Mesothelial cell of epicardium (in vitro differentiated cells): ENCODE data around the gene KCNH8. TPM values are rescaled to one million over a fixed set of nuclear protein-coding genes. Genes with fewer than 3 reads are reported as not detected.

Source experiments
- DNase-seq, 2 experiments: peaks; one replicate each; pipeline ENCODE4 v3.0.0; 2021; ENCODE audit warnings: low spot score in 2 of 2; ENCODE audit not compliant: unreplicated experiment in 2 of 2
- H3K27ac Mint-ChIP-seq: 2 replicates; pipeline ENCODE4 v1.8.0; 2021; ENCODE audit warnings: mixed read lengths
- H3K27me3 Mint-ChIP-seq: 2 replicates; pipeline ENCODE4 v1.8.0; 2021; ENCODE audit warnings: low read depth, mixed read lengths
- H3K36me3 Mint-ChIP-seq: 2 replicates; pipeline ENCODE4 v1.8.0; 2021; ENCODE audit warnings: mixed read lengths
- H3K4me1 Mint-ChIP-seq: 2 replicates; pipeline ENCODE4 v1.8.0; 2021; ENCODE audit warnings: mixed read lengths
- H3K4me3 Mint-ChIP-seq: 2 replicates; pipeline ENCODE4 v1.8.0; 2021; ENCODE audit warnings: mild to moderate bottlenecking, moderate library complexity, mixed read lengths
- H3K9me3 Mint-ChIP-seq: 2 replicates; pipeline ENCODE4 v1.8.0; 2021; ENCODE audit warnings: mixed read lengths
- total RNA-seq: library from RNA; stranded (reverse); gene quantifications from 3 replicates; pipeline ENCODE4 v1.2.1, GENCODE V29; 2021
- TF ChIP-seq, protein P1 (sequence below): fragments of 200-600 bp; sonication (generic); IDR thresholded peaks from one replicate; pipeline ENCODE4 v1.5.0; 2021; ENCODE audit warnings: antibody characterized with exemption; ENCODE audit not compliant: unreplicated experiment

Gene KCNH8
- total RNA-seq, 1 donor from 2014 or later = 1.6 TPM

- Mint-ChIP-seq H3K4me1 (peaks cover 6% of the 10 kb centered on the region), H3K27ac (no peak overlapping the region), H3K36me3 (no peaks in the 10 kb centered on the region), H3K9me3 (no peaks in the 10 kb centered on the region), H3K27me3 (no peaks in the 10 kb centered on the region), H3K4me3 (no peak overlapping the region)
- DNase-seq = no peak
- TF ChIP-seq, protein P1, sequence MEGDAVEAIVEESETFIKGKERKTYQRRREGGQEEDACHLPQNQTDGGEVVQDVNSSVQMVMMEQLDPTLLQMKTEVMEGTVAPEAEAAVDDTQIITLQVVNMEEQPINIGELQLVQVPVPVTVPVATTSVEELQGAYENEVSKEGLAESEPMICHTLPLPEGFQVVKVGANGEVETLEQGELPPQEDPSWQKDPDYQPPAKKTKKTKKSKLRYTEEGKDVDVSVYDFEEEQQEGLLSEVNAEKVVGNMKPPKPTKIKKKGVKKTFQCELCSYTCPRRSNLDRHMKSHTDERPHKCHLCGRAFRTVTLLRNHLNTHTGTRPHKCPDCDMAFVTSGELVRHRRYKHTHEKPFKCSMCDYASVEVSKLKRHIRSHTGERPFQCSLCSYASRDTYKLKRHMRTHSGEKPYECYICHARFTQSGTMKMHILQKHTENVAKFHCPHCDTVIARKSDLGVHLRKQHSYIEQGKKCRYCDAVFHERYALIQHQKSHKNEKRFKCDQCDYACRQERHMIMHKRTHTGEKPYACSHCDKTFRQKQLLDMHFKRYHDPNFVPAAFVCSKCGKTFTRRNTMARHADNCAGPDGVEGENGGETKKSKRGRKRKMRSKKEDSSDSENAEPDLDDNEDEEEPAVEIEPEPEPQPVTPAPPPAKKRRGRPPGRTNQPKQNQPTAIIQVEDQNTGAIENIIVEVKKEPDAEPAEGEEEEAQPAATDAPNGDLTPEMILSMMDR = no peak
Measured at GRCh38 chr3:19487386-19487785, 339.1 kb downstream of the KCNH8 start.

DNA sequence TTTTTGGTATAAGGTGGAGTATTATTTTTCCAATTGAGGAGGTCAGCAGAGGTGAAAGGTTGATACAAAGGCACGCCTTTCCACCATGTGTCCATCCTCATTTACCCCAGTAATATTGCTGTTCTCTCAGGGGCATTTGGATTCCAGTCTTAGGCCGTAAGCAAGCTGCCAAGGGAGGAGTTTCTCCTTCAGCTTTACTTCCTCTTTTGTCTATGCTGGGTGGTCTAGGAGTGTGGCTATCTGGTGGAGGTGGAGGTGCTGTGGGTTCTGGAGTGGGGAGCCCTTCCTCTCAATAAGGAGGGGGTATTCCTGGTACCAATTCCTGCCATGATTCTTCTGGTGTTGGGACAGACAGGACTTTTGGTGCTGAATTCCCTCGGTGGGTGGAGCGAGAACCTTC is 340.6 kb downstream of the KCNH8 start:
- Mint-ChIP-seq H3K4me1 (peaks cover 5% of the 10 kb centered on the region), H3K27ac (no peak overlapping the region), H3K36me3 (no peaks in the 10 kb centered on the region), H3K9me3 (no peaks in the 10 kb centered on the region), H3K4me3 (no peak overlapping the region), H3K27me3 (no peaks in the 10 kb centered on the region)
- TF ChIP-seq, protein P1 = no peak
- no peak for DNase-seq

DNA sequence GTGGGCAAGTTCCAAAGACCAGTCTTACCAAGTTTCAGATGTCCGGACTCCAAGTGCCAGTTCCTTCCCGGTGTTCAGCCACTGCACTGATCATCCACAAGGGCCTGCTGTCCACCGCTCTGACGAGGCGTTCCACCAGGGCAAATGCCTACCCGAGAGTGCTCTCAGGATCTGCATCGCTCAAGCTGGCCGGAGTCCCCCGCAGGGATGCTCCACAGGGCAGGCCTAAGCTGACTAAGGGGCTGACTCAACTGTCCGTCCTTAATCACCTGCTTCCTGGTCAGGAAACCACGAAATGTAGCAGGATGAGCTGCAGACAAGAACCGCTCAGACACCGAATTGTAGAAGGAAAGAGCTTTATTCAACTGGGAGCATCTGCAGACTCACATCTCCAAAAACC is 341.6 kb downstream of the KCNH8 start:
- H3K27me3 Mint-ChIP-seq = no peaks in the 10 kb centered on the region
- TF ChIP-seq, protein P1 = no peak
- no peaks in the 10 kb centered on the region for H3K4me1 Mint-ChIP-seq
- no peak for DNase-seq
- H3K9me3 Mint-ChIP-seq = peaks cover 7% of the 10 kb centered on the region
- H3K27ac Mint-ChIP-seq = no peak overlapping the region
- no peak overlapping the region for H3K4me3 Mint-ChIP-seq
- H3K36me3 Mint-ChIP-seq = no peaks in the 10 kb centered on the region

GRCh38 chr3:19506171-19506570 is 357.9 kb downstream of the KCNH8 start:
- H3K9me3 Mint-ChIP-seq = no peaks in the 10 kb centered on the region
- H3K27ac Mint-ChIP-seq = no peak overlapping the region
- H3K27me3 Mint-ChIP-seq = no peaks in the 10 kb centered on the region
- no peaks in the 10 kb centered on the region for H3K4me1 Mint-ChIP-seq
- DNase-seq = no peak
- no peaks in the 10 kb centered on the region for H3K36me3 Mint-ChIP-seq
- no peak overlapping the region for H3K4me3 Mint-ChIP-seq
- TF ChIP-seq, protein P1 = no peak

DNA sequence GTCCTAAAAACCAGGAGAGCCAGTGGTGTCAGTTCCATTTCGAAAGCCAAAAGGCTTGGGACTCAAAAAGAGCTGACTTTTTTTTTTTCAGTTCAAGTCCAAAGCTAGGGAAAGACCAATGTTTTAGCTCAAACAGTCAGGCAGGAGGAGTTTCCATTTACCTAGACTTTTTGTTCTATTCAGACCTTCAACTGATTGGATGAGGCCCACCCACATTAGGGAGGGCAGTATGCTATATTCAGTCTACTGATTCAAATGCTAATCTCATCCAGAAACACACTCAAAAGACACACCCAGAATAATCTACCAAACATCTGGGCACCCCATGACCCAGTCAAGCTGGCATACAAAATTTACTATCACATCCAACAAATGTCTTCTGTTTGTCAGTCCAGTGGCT is 374.0 kb downstream of the KCNH8 start:
- H3K4me3 Mint-ChIP-seq = no peak overlapping the region
- no peaks in the 10 kb centered on the region for H3K4me1 Mint-ChIP-seq
- H3K36me3 Mint-ChIP-seq = no peaks in the 10 kb centered on the region
- no peak overlapping the region for H3K27ac Mint-ChIP-seq
- no peaks in the 10 kb centered on the region for H3K9me3 Mint-ChIP-seq
- DNase-seq = no peak
- TF ChIP-seq, protein P1 = no peak
- H3K27me3 Mint-ChIP-seq = no peaks in the 10 kb centered on the region

GRCh38 chr3:19526071-19526470 is 377.8 kb downstream of the KCNH8 start:
- no peak overlapping the region for H3K4me3 Mint-ChIP-seq
- peaks cover 4% of the 10 kb centered on the region for H3K27me3 Mint-ChIP-seq
- H3K27ac Mint-ChIP-seq = no peak overlapping the region
- no peak for DNase-seq
- H3K9me3 Mint-ChIP-seq = no peaks in the 10 kb centered on the region
- no peaks in the 10 kb centered on the region for H3K4me1 Mint-ChIP-seq
- TF ChIP-seq, protein P1 = no peak
- no peaks in the 10 kb centered on the region for H3K36me3 Mint-ChIP-seq
